A549 (cell line): Measurements from ENCODE around the gene PHF2.

ENCODE experiments used
- CHD4 ChIP-seq: fragments of 200-600 bp; sonication (generic); IDR thresholded peaks from 2 replicates; pipeline ENCODE4 v1.6.1; 2016; ENCODE audit warnings: antibody characterized with exemption, mild to moderate bottlenecking, borderline replicate concordance
- RAD21 ChIP-seq, 2 experiments: fragments of >200 bp in 1 of 2; sonication (Bioruptor Twin) in 1 of 2; formaldehyde crosslinking in 1 of 2; IDR thresholded peaks in 1 of 2; conservative IDR thresholded peaks in 1 of 2; 2 replicates in 1 of 2; 3 replicates in 1 of 2; pipeline ENCODE4 v1.6.1; 2012 to 2018; ENCODE audit warnings: inconsistent platforms in 1 of 2

- TF ChIP-seq CHD4 (no peak), RAD21 (conservative IDR thresholded peaks at IDR 0.05 in 1 of 2, IDR thresholded peaks at IDR 0.05 in 1 of 2) (no peak)
Measured at GRCh38 chr9:93636172-93636661, 59.8 kb downstream of the PHF2 start.
